Stimulated activated CD4-positive, alpha-beta T cell treated with anti-CD3 and anti-CD28 coated beads, Interleukin-2, amount 100 ng/mL, for 4 hours (primary cell): ENCODE results near the gene VCL.
"Not testable (repeated sequence)": the region's sequence is repeated elsewhere in the genome, so short reads cannot be mapped to it uniquely, and the experiment has no call there.

Source experiments
- DNase-seq: peaks from one replicate; pipeline ENCODE4 v3.0.0-alpha.2; 2020; ENCODE audit warnings: low read depth

The VCL gene

GRCh38 chr10:73997787-73998622, at the start of gene VCL:
Gene VCL, plus strand, starts transcription at chr10:73998116. Its CDS starts 92 bp downstream, at chr10:73998208.
- DNase-seq: peak; percentile 93

- no peak for DNase-seq
Observed at GRCh38 chr10:73948947-73949633, 48.8 kb upstream of the VCL start.

- DNase-seq: no peak
Observed at GRCh38 chr10:73950155-73950948, 47.6 kb upstream of the VCL start.

- no peak for DNase-seq
Observed at GRCh38 chr10:73953665-73954064, 44.3 kb upstream of the VCL start.

GRCh38 chr10:73954737-73955136, 43.2 kb upstream of the VCL start:
- DNase-seq: no peak

GRCh38 chr10:73955719-73956118, 42.2 kb upstream of the VCL start:
- DNase-seq: no peak

GRCh38 chr10:73956476-73957359, 41.2 kb upstream of the VCL start:
- no peak for DNase-seq

GRCh38 chr10:73959484-73960243, 38.3 kb upstream of the VCL start:
- no peak for DNase-seq

- DNase-seq: no peak
Observed at GRCh38 chr10:73962386-73962785, 35.5 kb upstream of the VCL start.

GRCh38 chr10:73963533-73963932, 34.4 kb upstream of the VCL start:
- not testable (repeated sequence) for DNase-seq

GRCh38 chr10:73964743-73965142, 33.2 kb upstream of the VCL start:
- no peak for DNase-seq

GRCh38 chr10:73965267-73965889, 32.5 kb upstream of the VCL start:
- DNase-seq: not testable (repeated sequence)

GRCh38 chr10:73965890-73966768, 31.8 kb upstream of the VCL start:
- DNase-seq: no peak

- DNase-seq: no peak
Observed at GRCh38 chr10:73967022-73967429, 30.9 kb upstream of the VCL start.

- no peak for DNase-seq
Observed at GRCh38 chr10:73967544-73967943, 30.4 kb upstream of the VCL start.

GRCh38 chr10:73968098-73968521, 29.8 kb upstream of the VCL start:
- DNase-seq: no peak

GRCh38 chr10:73969224-73969841, 28.6 kb upstream of the VCL start:
- DNase-seq: no peak

GRCh38 chr10:73970845-73971244, 27.1 kb upstream of the VCL start:
- no peak for DNase-seq
